Left ventricle myocardium inferior (tissue), 1 donor: ENCODE measurements around the gene CALCOCO2. TPM values are rescaled to one million over a fixed set of nuclear protein-coding genes. Genes with fewer than 3 reads are reported as not detected.
"Not testable (repeated sequence)": the region's sequence is repeated elsewhere in the genome, so short reads cannot be mapped to it uniquely, and the experiment has no call there.

Experiments used
- DNase-seq: peaks from one replicate; pipeline ENCODE4 v3.0.0-alpha.2; 2020
- H3K27ac ChIP-seq: fragments of 200-600 bp; replicated peaks from 2 replicates; pipeline ENCODE4 v1.8.0; 2021
- H3K27me3 ChIP-seq: fragments of 200-600 bp; 2 replicates; pipeline ENCODE4 v1.8.0; 2021; ENCODE audit warnings: low read depth
- H3K36me3 ChIP-seq: fragments of 200-600 bp; 2 replicates; pipeline ENCODE4 v1.8.0; 2021
- H3K4me1 ChIP-seq: fragments of 200-600 bp; 2 replicates; pipeline ENCODE4 v1.8.0; 2021
- H3K4me3 ChIP-seq: fragments of 200-600 bp; 2 replicates; pipeline ENCODE4 v1.8.0; 2021; ENCODE audit warnings: mild to moderate bottlenecking, moderate library complexity
- H3K9me3 ChIP-seq: fragments of 200-600 bp; replicated peaks from 2 replicates; pipeline ENCODE4 v1.8.0; 2021
- intact Hi-C: fragments of 100-400 bp; cut with micrococcal nuclease; formaldehyde crosslinking; loops from one replicate; pipeline ENCODE4 v1.11.0; 2022
- total RNA-seq: library from RNA; stranded (reverse); fragmentation: NEBNext Ultra II Directional; extraction: Animal tissue kit (Norgen Biotek cat#: 25700); gene quantifications from one replicate; pipeline ENCODE4 v1.2.1, GENCODE V29; 2021
- TF ChIP-seq, protein P1 (sequence below): fragments of 200-600 bp; IDR thresholded peaks from 2 replicates; pipeline ENCODE4 v1.8.0; 2021; ENCODE audit warnings: antibody characterized with exemption, mild to moderate bottlenecking, borderline replicate concordance
- donor health status: DM: no; HTN: yes; CAD: no; lungs with severe emphysema.

CALCOCO2 gene
- total RNA-seq, 1 donor from 2014 or later = 312 TPM

DNA sequence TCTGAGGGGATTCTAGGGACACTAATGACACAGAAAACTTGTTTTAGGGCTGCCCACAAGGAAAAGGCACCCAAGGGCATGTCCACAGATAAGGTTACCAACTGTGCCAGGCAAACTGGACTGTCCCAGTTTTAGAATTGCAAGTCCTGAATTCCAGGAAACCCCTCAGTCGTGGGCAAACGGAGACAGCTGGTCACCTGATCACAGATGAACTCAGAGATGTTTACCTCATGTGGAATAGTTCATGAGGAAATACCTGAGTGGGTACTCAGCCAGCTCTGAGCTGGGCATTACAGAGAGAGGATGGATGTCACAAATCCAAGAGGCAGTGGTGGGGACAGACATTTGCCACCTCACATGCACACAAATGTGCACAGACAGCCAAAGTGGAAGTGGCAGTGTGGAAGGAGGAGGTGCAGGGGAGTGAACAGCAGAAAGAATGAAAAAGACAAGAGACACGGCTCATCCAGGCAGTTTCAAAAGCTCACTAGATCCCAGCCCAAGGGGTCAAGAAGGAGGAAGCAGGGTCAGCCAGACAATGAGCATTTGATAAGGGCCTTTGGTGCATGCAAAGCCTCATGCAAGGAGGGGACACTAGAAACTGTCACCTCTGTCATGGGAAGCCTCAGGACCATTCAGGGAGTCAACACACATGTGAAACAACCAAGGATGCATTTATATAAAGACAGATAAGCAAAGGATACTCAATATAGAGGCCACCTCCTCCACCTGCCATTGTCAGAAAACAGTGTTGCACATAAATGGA lies 38.6 kb upstream of the CALCOCO2 start:
- intact Hi-C loops = no loop called here
- no peak for DNase-seq
- TF ChIP-seq, protein P1, sequence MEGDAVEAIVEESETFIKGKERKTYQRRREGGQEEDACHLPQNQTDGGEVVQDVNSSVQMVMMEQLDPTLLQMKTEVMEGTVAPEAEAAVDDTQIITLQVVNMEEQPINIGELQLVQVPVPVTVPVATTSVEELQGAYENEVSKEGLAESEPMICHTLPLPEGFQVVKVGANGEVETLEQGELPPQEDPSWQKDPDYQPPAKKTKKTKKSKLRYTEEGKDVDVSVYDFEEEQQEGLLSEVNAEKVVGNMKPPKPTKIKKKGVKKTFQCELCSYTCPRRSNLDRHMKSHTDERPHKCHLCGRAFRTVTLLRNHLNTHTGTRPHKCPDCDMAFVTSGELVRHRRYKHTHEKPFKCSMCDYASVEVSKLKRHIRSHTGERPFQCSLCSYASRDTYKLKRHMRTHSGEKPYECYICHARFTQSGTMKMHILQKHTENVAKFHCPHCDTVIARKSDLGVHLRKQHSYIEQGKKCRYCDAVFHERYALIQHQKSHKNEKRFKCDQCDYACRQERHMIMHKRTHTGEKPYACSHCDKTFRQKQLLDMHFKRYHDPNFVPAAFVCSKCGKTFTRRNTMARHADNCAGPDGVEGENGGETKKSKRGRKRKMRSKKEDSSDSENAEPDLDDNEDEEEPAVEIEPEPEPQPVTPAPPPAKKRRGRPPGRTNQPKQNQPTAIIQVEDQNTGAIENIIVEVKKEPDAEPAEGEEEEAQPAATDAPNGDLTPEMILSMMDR = no peak
- H3K27me3 ChIP-seq = peaks cover 96% of the 10 kb centered on the region
- no peaks in the 10 kb centered on the region for H3K36me3 ChIP-seq
- H3K27ac ChIP-seq = no peak overlapping the region
- peaks cover 9% of the 10 kb centered on the region for H3K4me1 ChIP-seq
- no peaks in the 10 kb centered on the region for H3K9me3 ChIP-seq
- no peak overlapping the region for H3K4me3 ChIP-seq

DNA sequence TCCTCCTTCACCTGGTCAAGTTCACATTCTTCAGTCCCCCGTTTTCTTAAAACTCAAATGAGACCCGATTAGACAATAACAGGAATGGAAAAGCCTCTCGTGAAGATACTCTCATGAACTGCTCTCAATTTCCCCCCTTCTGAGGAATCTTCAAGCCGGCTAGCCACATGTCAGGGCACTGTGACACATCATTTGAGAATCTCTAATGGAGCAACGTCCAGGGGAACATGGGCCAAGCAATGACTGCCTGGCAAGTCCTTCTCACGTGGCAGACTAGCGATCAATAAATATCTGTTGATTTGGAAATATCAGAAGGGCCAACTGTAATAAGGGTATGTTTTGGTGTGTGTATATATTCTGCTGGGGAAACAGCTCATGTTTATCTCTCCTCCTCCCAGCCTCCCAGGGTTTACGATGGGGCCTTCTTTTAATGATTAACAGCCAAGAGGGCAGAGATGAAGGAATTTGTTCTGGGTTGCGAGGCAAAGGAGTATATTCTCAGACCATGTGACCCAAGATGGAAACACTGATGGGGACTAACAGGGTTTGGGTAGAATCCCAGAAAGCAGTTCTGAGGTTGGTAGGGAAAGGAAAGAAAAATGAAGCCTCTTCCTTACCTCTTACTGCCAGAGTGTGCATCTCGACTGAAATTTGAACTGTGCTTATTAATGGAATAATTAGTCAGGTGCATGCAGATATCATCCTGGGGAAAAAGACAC lies 35.2 kb upstream of the CALCOCO2 start:
- no peak for DNase-seq
- Histone ChIP-seq H3K9me3 (no peaks in the 10 kb centered on the region), H3K4me3 (no peak overlapping the region), H3K4me1 (peaks cover 9% of the 10 kb centered on the region), H3K36me3 (no peaks in the 10 kb centered on the region), H3K27me3 (peaks cover 90% of the 10 kb centered on the region), H3K27ac (no peak overlapping the region)
- intact Hi-C loops = no loop called here
- TF ChIP-seq, protein P1 = no peak

GRCh38 chr17:48796163-48796522 lies 34.7 kb upstream of the CALCOCO2 start:
- intact Hi-C loops = not testable (repeated sequence)

GRCh38 chr17:48799069-48799723 lies 31.6 kb upstream of the CALCOCO2 start:
- peaks cover 58% of the 10 kb centered on the region for H3K27me3 ChIP-seq
- H3K27ac ChIP-seq = no peak overlapping the region
- no peak for DNase-seq
- no peaks in the 10 kb centered on the region for H3K36me3 ChIP-seq
- no peak overlapping the region for H3K4me3 ChIP-seq
- intact Hi-C loops = no loop called here
- H3K9me3 ChIP-seq = no peaks in the 10 kb centered on the region
- TF ChIP-seq, protein P1 = no peak
- peaks cover 10% of the 10 kb centered on the region for H3K4me1 ChIP-seq

More at GRCh38 chr17:48796163-48796522, 34.7 kb upstream of the CALCOCO2 start:
- not testable (repeated sequence) for H3K36me3 ChIP-seq, H3K4me3 ChIP-seq, H3K9me3 ChIP-seq, H3K4me1 ChIP-seq, H3K27ac ChIP-seq, DNase-seq
- H3K27me3 ChIP-seq = peaks cover 88% of the 10 kb centered on the region

DNA sequence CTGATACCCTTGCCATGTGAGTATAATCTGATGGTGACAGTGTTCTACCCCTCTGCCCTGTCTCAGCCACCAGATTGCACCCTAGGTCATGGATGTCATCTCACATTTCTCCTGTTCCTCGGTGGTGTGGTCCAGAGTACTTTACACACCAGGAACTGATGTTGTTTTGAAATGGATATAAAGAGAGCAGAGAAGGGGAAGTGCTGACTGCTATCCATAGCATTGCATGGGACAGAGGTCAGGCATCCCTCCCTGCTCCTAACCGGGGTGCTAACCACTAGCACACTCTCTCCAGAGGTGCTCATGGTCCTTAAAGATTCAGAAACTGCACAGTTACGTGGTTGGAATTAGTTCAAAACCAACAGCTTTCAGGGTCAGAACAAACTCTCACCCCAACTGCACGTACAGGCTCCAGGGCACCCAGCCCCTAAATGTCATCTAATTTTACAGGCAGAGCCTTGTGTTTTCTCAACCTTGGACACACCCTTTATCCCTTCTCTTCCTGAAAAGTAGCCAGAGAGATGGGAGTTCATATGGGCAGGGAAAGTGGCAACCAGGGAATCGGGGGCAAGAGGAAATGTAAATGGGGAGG lies 30.1 kb upstream of the CALCOCO2 start:
- no peak for DNase-seq
- H3K4me1 ChIP-seq = peaks cover 15% of the 10 kb centered on the region
- intact Hi-C loops = no loop called here
- no peak overlapping the region for H3K27ac ChIP-seq
- H3K27me3 ChIP-seq = peaks cover 45% of the 10 kb centered on the region
- no peaks in the 10 kb centered on the region for H3K36me3 ChIP-seq
- no peaks in the 10 kb centered on the region for H3K9me3 ChIP-seq
- H3K4me3 ChIP-seq = no peak overlapping the region
- TF ChIP-seq, protein P1 = no peak
